Measurements from ENCODE around the gene FURIN.
"Not testable (repeated sequence)": the region's sequence is repeated elsewhere in the genome, so short reads cannot be mapped to it uniquely, and the experiment has no call there.

The FURIN gene

DNA sequence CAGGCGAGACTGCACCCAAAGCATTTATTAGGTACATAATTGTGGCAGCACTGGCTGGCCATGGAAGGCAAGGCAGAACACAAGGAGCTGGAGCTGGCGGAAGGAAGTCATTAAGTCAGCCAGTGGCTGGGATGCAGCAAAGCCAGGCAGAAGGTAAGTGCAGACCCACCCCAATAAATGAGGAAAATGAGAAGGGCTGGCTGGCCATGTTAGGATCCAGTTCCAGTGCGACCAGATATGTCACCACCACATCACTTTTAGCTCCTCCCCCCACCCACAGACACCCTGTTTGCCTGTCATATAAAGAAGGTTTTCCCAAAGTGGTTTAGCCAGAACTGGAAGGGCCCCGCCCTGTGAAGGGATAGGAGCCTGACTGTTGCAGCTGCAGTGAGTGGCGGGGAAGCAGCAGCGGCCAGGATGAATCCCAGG is at the start of gene FURIN:
TSS of gene FURIN (plus strand) at position 328 of the 429 bp plus-strand sequence. CDS start 7,153 bp downstream, outside the sequence.
- no peak within 1 kb of the TSS for H3K4me3 ChIP-seq (ENCODE audit: low read depth, low read length)
- TF ChIP-seq, protein P1, sequence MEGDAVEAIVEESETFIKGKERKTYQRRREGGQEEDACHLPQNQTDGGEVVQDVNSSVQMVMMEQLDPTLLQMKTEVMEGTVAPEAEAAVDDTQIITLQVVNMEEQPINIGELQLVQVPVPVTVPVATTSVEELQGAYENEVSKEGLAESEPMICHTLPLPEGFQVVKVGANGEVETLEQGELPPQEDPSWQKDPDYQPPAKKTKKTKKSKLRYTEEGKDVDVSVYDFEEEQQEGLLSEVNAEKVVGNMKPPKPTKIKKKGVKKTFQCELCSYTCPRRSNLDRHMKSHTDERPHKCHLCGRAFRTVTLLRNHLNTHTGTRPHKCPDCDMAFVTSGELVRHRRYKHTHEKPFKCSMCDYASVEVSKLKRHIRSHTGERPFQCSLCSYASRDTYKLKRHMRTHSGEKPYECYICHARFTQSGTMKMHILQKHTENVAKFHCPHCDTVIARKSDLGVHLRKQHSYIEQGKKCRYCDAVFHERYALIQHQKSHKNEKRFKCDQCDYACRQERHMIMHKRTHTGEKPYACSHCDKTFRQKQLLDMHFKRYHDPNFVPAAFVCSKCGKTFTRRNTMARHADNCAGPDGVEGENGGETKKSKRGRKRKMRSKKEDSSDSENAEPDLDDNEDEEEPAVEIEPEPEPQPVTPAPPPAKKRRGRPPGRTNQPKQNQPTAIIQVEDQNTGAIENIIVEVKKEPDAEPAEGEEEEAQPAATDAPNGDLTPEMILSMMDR (conservative IDR thresholded peaks at IDR 0.05; ENCODE audit: low read depth, low read length): no peak
- DNase-seq (ENCODE audit: low read depth): no peak

DNA sequence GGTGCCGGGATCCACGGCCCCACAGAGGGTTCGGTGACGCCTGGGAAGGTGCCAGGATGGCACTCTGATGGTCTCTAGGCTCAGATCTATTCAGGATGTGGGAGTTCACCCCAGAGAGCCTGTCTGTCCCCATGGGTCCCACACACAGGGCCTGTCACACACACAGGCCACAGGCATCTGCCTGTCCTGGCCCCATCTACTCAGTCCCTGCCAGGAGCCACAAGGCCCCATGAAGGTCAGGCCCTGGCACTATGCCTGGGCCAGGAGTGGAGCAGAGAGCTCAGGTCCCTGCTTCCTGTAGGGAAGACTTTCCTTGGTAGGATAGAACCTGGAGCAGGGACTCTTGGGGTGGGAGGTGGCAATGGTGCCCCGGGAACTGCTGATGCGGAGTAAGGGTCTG is 49.0 kb upstream of the FURIN start:
- TF ChIP-seq, protein P1 (conservative IDR thresholded peaks at IDR 0.05; ENCODE audit: low read depth, low read length): no peak
- H3K4me3 ChIP-seq (ENCODE audit: low read depth, low read length): no peak overlapping the region
- no peak for DNase-seq (ENCODE audit: low read depth)

DNA sequence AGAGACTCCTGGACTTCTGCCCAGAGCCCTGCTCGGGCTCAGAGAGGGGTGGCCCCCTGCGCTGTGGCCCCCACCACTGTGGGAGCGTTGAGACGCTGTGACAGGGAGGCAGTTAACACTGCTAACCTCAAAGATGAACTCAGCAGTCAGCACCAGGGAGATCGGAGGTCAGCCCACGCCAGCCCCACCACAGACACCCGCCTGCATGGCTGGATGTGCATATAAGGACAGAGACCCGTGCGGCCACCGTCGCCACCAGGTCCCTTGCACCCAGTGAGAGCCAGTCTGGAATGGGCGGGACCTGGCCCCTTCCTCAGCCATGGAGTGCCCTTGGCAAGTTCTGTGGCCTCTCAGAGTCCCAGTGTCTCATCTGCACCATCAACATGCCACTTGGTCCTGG is 48.5 kb upstream of the FURIN start:
- DNase-seq (ENCODE audit: low read depth): no peak
- no peak overlapping the region for H3K4me3 ChIP-seq (ENCODE audit: low read depth, low read length)
- TF ChIP-seq, protein P1 (conservative IDR thresholded peaks at IDR 0.05; ENCODE audit: low read depth, low read length): no peak

DNA sequence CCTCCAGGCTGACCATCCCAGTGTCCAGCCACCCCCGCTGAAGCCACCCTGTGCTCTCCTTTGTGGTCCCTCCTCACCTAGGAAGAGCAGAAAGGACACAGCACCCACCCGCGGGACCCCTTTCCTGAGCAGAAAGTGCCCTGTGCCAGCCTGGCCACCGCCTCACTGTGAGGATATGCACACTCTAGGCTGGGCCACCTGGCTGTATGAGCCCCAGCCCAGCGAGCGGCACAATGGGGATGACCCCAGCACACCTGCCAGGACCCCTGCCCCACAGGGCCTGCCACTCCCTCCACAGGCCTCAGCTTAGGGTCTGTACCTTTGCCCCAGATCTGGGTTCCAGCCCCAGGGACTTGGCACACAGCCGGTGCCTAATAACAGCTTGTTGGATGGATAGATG is 47.9 kb upstream of the FURIN start:
- TF ChIP-seq, protein P1 (conservative IDR thresholded peaks at IDR 0.05; ENCODE audit: low read depth, low read length): no peak
- H3K4me3 ChIP-seq (ENCODE audit: low read depth, low read length): no peak overlapping the region
- DNase-seq (ENCODE audit: low read depth): no peak

DNA sequence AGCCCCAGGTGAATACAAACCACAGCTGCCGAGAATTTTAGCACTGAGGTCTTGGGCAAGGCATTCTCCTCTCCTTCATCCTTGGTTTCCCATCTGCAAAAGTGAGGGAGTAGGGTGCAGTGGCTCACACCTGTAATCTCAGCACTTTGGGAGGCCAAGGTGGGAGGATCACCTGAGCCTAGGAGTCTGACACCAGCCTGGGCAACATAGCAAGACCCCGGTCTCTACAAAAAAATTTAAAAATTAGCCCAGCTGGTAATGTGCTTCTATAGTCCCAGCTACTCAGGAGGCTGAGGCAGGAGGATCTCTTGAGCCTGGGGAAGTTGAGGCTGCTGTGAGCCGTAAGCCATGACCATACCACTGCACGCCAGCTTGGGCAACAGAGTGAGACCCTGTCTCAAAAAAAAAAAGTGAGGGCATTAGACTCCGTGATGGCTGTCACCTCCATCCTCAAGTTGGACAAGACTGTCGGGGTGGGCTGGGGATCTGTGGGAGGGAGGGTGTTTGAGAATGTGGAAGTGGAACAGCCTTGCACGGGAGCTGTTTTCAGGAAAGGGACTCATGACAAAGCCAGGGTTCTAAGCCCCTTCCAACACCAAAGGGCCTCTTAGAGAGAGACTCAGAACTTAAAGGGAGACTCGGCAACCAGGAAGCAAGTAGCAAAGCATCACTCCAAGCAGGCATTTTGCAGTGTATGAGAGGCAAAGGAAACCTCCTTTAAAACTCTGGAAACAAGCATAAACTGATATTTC is 46.0 kb upstream of the FURIN start:
- no peak for DNase-seq (ENCODE audit: low read depth)
- TF ChIP-seq, protein P1 (conservative IDR thresholded peaks at IDR 0.05; ENCODE audit: low read depth, low read length): no peak
- H3K4me3 ChIP-seq (ENCODE audit: low read depth, low read length): no peak overlapping the region

DNA sequence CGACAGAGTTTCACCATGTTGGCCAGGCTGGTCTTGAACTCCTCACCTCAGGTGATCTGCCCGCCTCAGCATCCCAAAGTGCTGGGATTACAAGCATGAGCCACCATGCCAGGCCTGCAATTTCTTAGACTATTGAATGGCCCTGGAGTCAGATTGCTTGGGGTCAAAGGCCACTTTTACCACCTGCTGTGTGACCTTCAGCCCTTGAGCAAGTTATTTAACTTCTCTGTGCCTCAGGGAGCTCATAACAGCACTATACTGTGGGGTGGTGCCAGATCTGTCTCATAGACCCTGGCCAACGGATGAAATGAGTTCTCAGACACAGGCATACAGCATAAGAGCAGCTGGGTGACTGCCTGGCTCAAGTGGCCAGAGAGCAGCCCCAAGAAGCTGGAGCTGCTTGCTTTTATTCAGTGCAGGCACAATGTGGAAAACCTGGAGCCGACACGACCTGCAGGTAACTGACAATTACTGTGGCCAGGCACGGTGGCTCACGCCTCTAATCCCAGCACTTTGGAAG is 44.9 kb upstream of the FURIN start:
- H3K4me3 ChIP-seq (ENCODE audit: low read depth, low read length): no peak overlapping the region
- DNase-seq (ENCODE audit: low read depth): no peak
- TF ChIP-seq, protein P1 (conservative IDR thresholded peaks at IDR 0.05; ENCODE audit: low read depth, low read length): no peak

DNA sequence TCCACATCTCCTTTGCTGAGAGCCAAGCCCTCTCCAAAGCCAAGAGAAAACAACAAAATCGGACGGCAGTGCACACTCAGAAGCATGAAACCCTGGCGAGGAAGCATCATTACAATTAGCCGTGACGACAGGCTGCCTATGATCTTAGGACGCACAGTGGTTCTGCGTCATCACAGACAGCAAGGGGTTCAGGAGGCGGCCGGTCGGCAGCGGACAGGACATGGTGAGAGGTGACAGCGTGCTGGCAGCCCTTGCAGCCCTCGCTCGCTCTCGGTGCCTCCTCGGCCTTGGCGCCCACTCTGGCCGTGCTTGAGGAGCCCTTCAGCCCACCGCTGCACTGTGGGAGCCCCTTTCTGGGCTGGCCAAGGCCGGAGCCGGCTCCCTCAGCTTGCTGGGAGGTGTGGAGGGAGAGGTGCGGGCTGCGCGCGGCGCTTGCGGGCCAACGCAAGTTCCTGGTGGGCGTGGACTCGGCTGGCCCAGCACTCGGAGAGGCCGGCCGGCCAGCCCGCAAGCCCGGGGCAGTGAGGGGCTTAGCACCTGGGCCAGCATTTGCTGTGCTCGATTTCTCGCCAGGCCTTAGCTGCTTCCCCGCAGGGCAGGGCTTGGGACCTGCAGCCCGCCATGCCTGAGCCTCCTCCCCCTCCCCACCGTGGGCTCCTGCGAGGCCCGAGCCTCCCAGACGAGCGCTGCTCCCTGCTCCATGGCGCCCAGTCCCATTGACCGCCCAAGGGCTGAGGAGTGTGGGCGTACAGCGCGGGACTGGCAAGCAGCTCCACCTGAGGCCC is 43.1 kb upstream of the FURIN start:
- not testable (repeated sequence) for DNase-seq (ENCODE audit: low read depth); H3K4me3 ChIP-seq (ENCODE audit: low read depth, low read length)

DNA sequence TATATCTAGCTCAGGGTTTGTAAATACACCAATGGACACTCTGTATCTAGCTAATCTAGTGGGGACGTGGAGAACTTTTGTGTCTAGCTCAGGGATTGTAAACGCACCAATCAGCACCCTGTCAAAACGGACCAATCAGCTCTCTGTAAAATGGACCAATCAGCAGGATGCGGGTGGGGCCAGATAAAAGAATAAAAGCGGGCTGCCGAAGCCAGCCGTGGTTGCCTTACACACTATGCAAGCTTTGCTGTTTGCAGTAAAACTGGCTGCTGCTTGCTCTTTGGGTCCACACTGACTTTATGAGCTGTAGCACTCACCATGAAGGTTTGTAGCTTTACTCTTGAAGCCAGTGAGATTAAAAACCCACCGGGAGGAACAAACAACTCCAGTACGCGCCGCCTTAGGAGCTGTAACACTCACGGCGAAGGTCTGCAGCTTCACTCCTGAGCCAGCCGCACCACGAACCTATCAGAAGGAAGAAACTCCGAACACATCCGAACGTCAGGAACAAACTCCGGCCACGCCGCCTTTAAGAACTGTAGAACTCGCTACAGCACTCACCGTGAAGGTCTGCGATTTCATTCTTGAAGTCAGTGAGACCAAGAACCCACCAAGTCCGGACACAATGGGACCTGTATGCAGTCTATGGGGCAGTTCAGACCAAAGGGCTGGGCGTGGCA is 42.0 kb upstream of the FURIN start:
- H3K4me3 ChIP-seq (ENCODE audit: low read depth, low read length); DNase-seq (ENCODE audit: low read depth): not testable (repeated sequence)
